ENCODE results near the gene IER2. TPM values are rescaled to one million over a fixed set of nuclear protein-coding genes. Genes with fewer than 3 reads are reported as not detected.
"Not testable (repeated sequence)": the region's sequence is repeated elsewhere in the genome, so short reads cannot be mapped to it uniquely, and the experiment has no call there.

IER2 gene
- total and polyA plus RNA-seq, 4 donors = 12.6 to 56.2 (median 31.8) TPM

DNA sequence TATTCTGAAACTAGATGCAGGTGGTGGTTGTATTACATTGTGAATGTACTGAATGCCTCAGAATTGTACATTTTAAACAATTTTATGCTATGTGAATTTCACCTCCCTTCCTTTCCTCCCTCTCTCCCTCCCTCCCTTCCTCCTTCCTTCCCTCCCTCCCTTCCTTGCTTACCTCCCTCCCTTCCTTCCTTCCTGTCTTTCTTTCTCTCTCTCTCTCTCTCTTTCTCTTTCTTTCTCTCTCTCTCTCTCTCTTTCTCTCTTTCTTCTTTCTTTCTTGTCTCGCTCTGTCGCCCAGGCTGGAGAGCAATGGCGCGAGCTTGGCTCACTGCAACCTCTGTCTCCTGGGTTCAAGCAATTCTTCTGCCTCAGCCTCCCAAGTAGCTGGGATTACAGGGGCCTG is 37.2 kb downstream of the IER2 start:
- no peak for DNase-seq (ENCODE audit: low read depth in 4 of 6, low spot score in 6 of 6)
- 93% methylated on average over 4 of the region's 4 CpGs for WGBS (ENCODE audit: insufficient coverage)
- Histone ChIP-seq H3K4me1 (ENCODE audit: control insufficient read depth, insufficient read depth, low read length) (peaks cover 3% of the 10 kb centered on the region), H3K27ac (ENCODE audit: low read depth, low read length) (no peak overlapping the region), H3K27me3 (ENCODE audit: control insufficient read depth, insufficient read depth, low read length) (no peaks in the 10 kb centered on the region), H3K36me3 (ENCODE audit: control insufficient read depth, insufficient read depth, low read length) (no peaks in the 10 kb centered on the region), H3K9me3 (ENCODE audit: control insufficient read depth, insufficient read depth, low read length) (no peaks in the 10 kb centered on the region), H3K4me3 (ENCODE audit: low read depth, low read length) (no peak overlapping the region)

DNA sequence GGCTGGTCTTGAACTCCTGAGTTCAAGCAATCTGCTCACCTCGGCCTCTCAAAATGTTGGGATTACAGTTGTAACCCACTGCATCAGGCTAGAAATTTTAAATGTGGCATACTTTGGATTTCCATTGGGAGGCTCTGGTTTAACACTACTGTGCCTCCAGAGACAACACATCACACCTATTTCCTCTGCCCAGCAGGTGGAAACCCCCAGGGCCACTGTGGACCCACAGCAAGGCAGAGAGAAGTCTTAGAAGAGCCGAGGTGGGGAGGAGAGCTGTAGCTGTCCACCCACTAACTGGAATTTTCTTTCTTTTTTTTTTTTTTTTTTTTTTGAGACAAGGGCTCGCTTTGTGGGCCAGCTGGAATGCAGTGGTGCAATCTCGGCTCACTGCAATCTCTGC is 39.4 kb downstream of the IER2 start:
- no peak overlapping the region for H3K4me3 ChIP-seq (ENCODE audit: low read depth, low read length)
- no peaks in the 10 kb centered on the region for H3K36me3 ChIP-seq (ENCODE audit: control insufficient read depth, insufficient read depth, low read length)
- H3K27ac ChIP-seq (ENCODE audit: low read depth, low read length) = no peak overlapping the region
- H3K27me3 ChIP-seq (ENCODE audit: control insufficient read depth, insufficient read depth, low read length) = no peaks in the 10 kb centered on the region
- H3K9me3 ChIP-seq (ENCODE audit: control insufficient read depth, insufficient read depth, low read length) = no peaks in the 10 kb centered on the region
- 80% methylated on average over 1 of the region's 4 CpGs for WGBS (ENCODE audit: insufficient coverage)
- H3K4me1 ChIP-seq (ENCODE audit: control insufficient read depth, insufficient read depth, low read length) = peaks cover 3% of the 10 kb centered on the region
- DNase-seq (ENCODE audit: low read depth in 4 of 6, low spot score in 6 of 6) = no peak

DNA sequence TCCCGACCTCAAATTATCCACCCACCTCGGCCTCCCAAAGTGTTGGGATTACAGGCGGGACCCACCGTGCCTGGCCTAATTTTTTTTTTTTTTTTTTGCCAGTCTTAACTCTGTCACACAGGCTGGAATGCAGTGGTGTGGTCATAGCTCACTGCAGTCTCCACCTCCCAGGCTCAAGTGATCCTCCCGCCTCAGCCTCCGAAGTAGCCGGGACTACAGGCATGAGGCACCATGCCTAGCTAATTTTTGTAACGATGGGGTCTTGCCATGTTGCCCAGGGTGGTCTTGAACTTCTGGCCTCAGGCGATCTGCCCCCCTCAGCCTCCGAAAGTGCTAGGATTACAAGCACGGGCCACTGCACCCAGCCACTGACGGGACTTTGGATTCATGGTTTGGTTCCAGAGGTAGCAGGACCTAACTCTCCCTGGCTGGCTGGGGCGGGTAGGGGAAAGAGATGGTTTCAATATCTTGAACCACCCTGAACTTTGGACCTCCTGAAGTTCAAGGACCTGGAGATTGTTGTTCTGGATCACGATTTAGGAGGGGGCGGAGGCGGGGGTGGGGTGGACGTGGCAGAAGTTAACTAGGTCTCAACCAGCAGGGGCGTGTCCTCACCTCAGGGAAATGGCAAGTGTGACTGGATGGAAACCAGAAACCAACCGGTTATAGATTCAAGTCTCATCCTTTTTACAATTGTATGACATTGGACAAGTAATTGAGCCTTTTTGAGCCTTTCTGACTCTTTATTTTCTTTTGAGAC is 40.8 kb downstream of the IER2 start:
- H3K27me3 ChIP-seq (ENCODE audit: control insufficient read depth, insufficient read depth, low read length) = no peaks in the 10 kb centered on the region
- H3K4me1 ChIP-seq (ENCODE audit: control insufficient read depth, insufficient read depth, low read length) = no peaks in the 10 kb centered on the region
- H3K36me3 ChIP-seq (ENCODE audit: control insufficient read depth, insufficient read depth, low read length) = no peaks in the 10 kb centered on the region
- no peaks in the 10 kb centered on the region for H3K9me3 ChIP-seq (ENCODE audit: control insufficient read depth, insufficient read depth, low read length)
- WGBS (ENCODE audit: insufficient coverage) = 88% methylated on average over 18 of the region's 19 CpGs
- no peak for DNase-seq (ENCODE audit: low read depth in 4 of 6, low spot score in 6 of 6)
- no peak overlapping the region for H3K27ac ChIP-seq (ENCODE audit: low read depth, low read length)
- no peak overlapping the region for H3K4me3 ChIP-seq (ENCODE audit: low read depth, low read length)

DNA sequence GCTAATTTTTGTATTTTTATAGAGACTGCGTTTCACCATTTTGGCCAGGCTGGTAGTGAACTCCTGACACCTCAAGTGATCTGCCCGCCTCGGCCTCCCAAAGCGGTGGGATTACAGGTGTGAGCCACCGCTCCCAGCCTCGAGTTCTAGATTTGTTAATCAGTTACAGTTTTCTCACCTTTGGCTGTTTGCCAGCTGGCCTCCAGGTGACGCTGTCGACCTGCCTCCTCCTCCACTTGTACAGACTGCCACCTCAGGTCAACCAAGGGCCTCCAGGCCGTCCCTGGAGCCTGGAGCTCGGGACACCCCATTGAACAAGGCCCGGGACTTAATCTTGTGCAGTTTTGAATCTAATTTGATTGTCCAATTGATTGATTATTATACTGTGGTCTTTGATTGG is 45.5 kb downstream of the IER2 start:
- WGBS (ENCODE audit: insufficient coverage) = 58% methylated on average over 8 of the region's 11 CpGs
- no peak overlapping the region for H3K4me3 ChIP-seq (ENCODE audit: low read depth, low read length)
- no peaks in the 10 kb centered on the region for H3K27me3 ChIP-seq (ENCODE audit: control insufficient read depth, insufficient read depth, low read length)
- no peaks in the 10 kb centered on the region for H3K9me3 ChIP-seq (ENCODE audit: control insufficient read depth, insufficient read depth, low read length)
- no peak overlapping the region for H3K27ac ChIP-seq (ENCODE audit: low read depth, low read length)
- no peak for DNase-seq (ENCODE audit: low read depth in 4 of 6, low spot score in 6 of 6)
- H3K36me3 ChIP-seq (ENCODE audit: control insufficient read depth, insufficient read depth, low read length) = no peaks in the 10 kb centered on the region
- H3K4me1 ChIP-seq (ENCODE audit: control insufficient read depth, insufficient read depth, low read length) = no peaks in the 10 kb centered on the region

DNA sequence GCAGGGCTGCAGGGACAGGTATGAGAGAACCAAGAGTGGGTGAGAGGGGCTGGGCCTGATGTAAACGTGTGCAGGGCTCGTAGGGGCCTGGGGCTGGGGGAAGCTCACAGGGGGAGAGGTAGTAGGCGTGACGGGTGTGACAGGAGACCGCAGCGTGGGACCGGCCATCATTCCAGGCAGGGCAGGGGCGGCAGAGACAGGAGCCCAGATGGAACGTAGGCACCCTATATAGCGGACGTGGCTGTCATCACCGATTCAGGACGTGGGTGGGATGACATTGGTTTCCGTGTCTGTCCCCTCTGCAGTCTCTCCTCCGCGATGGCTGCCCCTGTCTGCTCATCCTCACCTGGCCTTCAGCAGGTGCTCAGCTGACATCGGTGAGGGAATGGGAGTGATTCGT is 48.4 kb downstream of the IER2 start:
- DNase-seq (ENCODE audit: low read depth in 4 of 6, low spot score in 6 of 6) = no peak
- H3K9me3 ChIP-seq (ENCODE audit: control insufficient read depth, insufficient read depth, low read length) = no peaks in the 10 kb centered on the region
- H3K27ac ChIP-seq (ENCODE audit: low read depth, low read length) = no peak overlapping the region
- H3K4me3 ChIP-seq (ENCODE audit: low read depth, low read length) = no peak overlapping the region
- no peaks in the 10 kb centered on the region for H3K27me3 ChIP-seq (ENCODE audit: control insufficient read depth, insufficient read depth, low read length)
- no peaks in the 10 kb centered on the region for H3K4me1 ChIP-seq (ENCODE audit: control insufficient read depth, insufficient read depth, low read length)
- no peaks in the 10 kb centered on the region for H3K36me3 ChIP-seq (ENCODE audit: control insufficient read depth, insufficient read depth, low read length)
- 91% methylated on average over 18 of the region's 18 CpGs for WGBS (ENCODE audit: insufficient coverage)

DNA sequence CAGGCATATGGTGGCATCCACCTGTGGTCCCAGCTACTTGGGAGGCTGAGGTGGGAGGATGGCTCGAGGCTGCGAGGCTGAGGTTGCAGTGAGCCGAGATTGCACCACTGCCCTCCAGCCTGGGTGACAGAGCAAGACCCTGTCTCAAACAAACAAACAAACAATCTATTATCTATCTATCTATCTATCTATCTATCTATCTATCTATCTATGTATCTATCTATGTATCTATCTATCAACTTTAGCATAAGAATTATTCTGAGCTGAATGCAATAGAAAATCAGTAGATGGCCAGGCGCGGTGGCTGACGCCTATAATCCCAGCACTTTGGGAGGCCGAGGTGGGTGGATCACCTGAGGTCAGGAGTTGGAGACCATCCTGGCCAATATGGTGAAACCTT is 51.9 kb downstream of the IER2 start:
- H3K4me1 ChIP-seq (ENCODE audit: control insufficient read depth, insufficient read depth, low read length); H3K4me3 ChIP-seq (ENCODE audit: low read depth, low read length); H3K36me3 ChIP-seq (ENCODE audit: control insufficient read depth, insufficient read depth, low read length); H3K27ac ChIP-seq (ENCODE audit: low read depth, low read length); DNase-seq (ENCODE audit: low read depth in 4 of 6, low spot score in 6 of 6); H3K27me3 ChIP-seq (ENCODE audit: control insufficient read depth, insufficient read depth, low read length); H3K9me3 ChIP-seq (ENCODE audit: control insufficient read depth, insufficient read depth, low read length): not testable (repeated sequence)
- WGBS (ENCODE audit: insufficient coverage) = 100% methylated on average over 4 of the region's 7 CpGs

Other genes with a start within 250 kb of the IER2 start
- under 1 TPM in 1 of 2 donors, not detected in 1; 0.88 TPM for gene SYCE2, start 231.1 kb upstream of the IER2 start, total RNA-seq
- 1 to 10 TPM; 5.3 to 6.0 TPM for gene SYCE2, start 231.1 kb upstream of the IER2 start, polyA plus RNA-seq (ENCODE audit: insufficient read length in 2 of 2)
- 10 to 100 TPM; 41.3 to 54.1 TPM for gene FARSA, start 216.7 kb upstream of the IER2 start, total RNA-seq
- gene FARSA, start 216.7 kb upstream of the IER2 start, polyA plus RNA-seq (ENCODE audit: insufficient read length in 2 of 2) = 10 to 100 TPM; 74.0 to 80.6 TPM
- gene CALR, start 211.8 kb upstream of the IER2 start, total RNA-seq = 100 to 1,000 TPM; 452 to 872 TPM
- gene CALR, start 211.8 kb upstream of the IER2 start, polyA plus RNA-seq (ENCODE audit: insufficient read length in 2 of 2) = 100 to 1,000 TPM; 521 to 592 TPM
- 10 to 100 TPM; 37.6 to 85.9 TPM for gene RAD23A, start 204.5 kb upstream of the IER2 start, total RNA-seq
- 100 to 1,000 TPM; 101 to 109 TPM for gene RAD23A, start 204.5 kb upstream of the IER2 start, polyA plus RNA-seq (ENCODE audit: insufficient read length in 2 of 2)
- 10 to 100 TPM in 1 of 2 donors, 1 to 10 TPM in 1; 9.7 to 24.2 TPM for gene GADD45GIP1, start 193.2 kb upstream of the IER2 start, total RNA-seq
- gene GADD45GIP1, start 193.2 kb upstream of the IER2 start, polyA plus RNA-seq (ENCODE audit: insufficient read length in 2 of 2) = 10 to 100 TPM; 50.3 to 55.6 TPM
- under 1 TPM in 1 of 2 donors, not detected in 1; 0.28 TPM for gene DAND5, start 180.8 kb upstream of the IER2 start, total RNA-seq
- under 1 TPM; 0.44 to 0.49 TPM for gene DAND5, start 180.8 kb upstream of the IER2 start, polyA plus RNA-seq (ENCODE audit: insufficient read length in 2 of 2)
- 10 to 100 TPM; 53.3 to 61.8 TPM for gene NFIX, start 154.9 kb upstream of the IER2 start, total RNA-seq
- gene NFIX, start 154.9 kb upstream of the IER2 start, polyA plus RNA-seq (ENCODE audit: insufficient read length in 2 of 2) = 100 to 1,000 TPM; 175 to 198 TPM
- 10 to 100 TPM in 1 of 2 donors, 1 to 10 TPM in 1; 8.8 to 11.0 TPM for gene LYL1, start 47.6 kb upstream of the IER2 start, total RNA-seq
- 1 to 10 TPM; 7.7 TPM for gene LYL1, start 47.6 kb upstream of the IER2 start, polyA plus RNA-seq (ENCODE audit: insufficient read length in 2 of 2)
- 10 to 100 TPM; 11.8 to 26.2 TPM for gene TRMT1, start 33.7 kb upstream of the IER2 start, total RNA-seq
- gene TRMT1, start 33.7 kb upstream of the IER2 start, polyA plus RNA-seq (ENCODE audit: insufficient read length in 2 of 2) = 10 to 100 TPM; 38.7 to 47.5 TPM
- 10 to 100 TPM; 13.3 to 23.3 TPM for gene NACC1, start 32.1 kb upstream of the IER2 start, total RNA-seq
- gene NACC1, start 32.1 kb upstream of the IER2 start, polyA plus RNA-seq (ENCODE audit: insufficient read length in 2 of 2) = 10 to 100 TPM; 44.7 to 45.7 TPM
- gene STX10, start within 50 bp of the IER2 start, total RNA-seq = 10 to 100 TPM; 25.5 to 58.0 TPM
- 10 to 100 TPM; 69.4 to 71.3 TPM for gene STX10, start within 50 bp of the IER2 start, polyA plus RNA-seq (ENCODE audit: insufficient read length in 2 of 2)

Measured in spinal cord (tissue), 10 donors.